ENCODE data around the gene TMEM225B.
"Not testable (repeated sequence)": the region's sequence is repeated elsewhere in the genome, so short reads cannot be mapped to it uniquely, and the experiment has no call there.

The TMEM225B gene

DNA sequence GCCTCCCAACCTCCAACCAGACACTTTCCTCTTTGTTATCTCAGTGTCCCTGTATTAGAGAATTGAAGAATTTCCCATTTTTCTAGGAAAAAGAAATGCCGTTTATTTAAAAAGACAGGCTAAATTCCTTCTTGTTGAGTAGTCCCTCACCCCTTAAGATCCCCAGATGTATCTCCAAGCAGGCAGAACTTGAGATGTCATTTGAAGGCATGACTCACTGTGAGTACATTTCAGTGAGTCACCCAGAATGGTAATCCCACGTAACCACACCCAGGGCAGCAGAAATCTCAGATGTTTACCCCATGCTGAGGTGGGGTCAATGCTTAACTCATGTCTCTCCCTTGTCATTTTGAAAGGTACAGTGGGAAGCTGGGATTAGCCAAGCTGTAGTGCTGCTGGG, 35.2 kb upstream of the TMEM225B start:
- DNase-seq (ENCODE audit: low read depth) = no peak
- TF ChIP-seq, protein P1, sequence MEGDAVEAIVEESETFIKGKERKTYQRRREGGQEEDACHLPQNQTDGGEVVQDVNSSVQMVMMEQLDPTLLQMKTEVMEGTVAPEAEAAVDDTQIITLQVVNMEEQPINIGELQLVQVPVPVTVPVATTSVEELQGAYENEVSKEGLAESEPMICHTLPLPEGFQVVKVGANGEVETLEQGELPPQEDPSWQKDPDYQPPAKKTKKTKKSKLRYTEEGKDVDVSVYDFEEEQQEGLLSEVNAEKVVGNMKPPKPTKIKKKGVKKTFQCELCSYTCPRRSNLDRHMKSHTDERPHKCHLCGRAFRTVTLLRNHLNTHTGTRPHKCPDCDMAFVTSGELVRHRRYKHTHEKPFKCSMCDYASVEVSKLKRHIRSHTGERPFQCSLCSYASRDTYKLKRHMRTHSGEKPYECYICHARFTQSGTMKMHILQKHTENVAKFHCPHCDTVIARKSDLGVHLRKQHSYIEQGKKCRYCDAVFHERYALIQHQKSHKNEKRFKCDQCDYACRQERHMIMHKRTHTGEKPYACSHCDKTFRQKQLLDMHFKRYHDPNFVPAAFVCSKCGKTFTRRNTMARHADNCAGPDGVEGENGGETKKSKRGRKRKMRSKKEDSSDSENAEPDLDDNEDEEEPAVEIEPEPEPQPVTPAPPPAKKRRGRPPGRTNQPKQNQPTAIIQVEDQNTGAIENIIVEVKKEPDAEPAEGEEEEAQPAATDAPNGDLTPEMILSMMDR (IDR thresholded peaks at IDR 0.05; ENCODE audit: control insufficient read depth, extremely low read depth, insufficient read depth) = no peak
- H3K4me3 ChIP-seq (ENCODE audit: low read depth, low read length) = no peak overlapping the region

DNA sequence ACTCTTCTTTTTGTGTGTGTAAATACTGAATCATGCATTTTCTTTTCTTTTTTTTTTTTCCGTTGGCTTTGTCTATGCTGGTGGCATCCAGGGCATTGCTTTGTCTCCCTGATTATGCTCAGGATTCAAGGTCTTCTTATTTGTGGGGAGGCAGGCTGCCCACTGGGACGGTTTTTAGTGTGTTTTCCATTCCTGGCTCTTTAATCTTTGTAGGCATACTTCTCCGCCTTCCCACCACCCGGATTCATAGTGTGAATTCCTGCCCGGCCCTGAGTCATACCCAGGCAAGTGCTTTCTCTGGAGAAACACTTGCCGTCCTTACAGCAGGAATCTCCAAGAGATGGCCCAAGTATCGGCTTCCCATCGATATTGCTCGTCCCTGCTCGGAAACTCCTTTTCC, 34.4 kb upstream of the TMEM225B start:
- DNase-seq (ENCODE audit: low read depth) = no peak
- H3K4me3 ChIP-seq (ENCODE audit: low read depth, low read length) = no peak overlapping the region
- TF ChIP-seq, protein P1 (IDR thresholded peaks at IDR 0.05; ENCODE audit: control insufficient read depth, extremely low read depth, insufficient read depth) = no peak

DNA sequence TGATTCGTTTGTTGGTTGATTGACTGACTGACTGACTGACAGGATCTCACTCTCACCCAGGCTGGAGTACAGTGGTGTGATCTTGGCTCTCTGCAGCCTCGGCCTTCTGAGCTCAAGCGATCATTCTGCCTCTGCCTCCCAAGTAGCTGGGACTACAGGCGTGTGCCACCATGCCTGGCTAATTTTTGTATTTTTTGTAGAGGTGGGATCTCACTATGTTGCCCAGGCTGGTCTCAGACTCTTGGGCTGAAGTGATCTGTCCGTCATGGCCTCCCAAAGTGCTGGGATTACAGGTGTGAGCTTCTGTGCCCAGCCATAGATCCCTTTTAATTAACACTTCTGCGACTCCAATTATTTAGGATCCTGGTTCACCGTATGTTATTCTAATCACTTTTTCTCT, 29.3 kb upstream of the TMEM225B start:
- not testable (repeated sequence) for H3K4me3 ChIP-seq (ENCODE audit: low read depth, low read length); DNase-seq (ENCODE audit: low read depth)

DNA sequence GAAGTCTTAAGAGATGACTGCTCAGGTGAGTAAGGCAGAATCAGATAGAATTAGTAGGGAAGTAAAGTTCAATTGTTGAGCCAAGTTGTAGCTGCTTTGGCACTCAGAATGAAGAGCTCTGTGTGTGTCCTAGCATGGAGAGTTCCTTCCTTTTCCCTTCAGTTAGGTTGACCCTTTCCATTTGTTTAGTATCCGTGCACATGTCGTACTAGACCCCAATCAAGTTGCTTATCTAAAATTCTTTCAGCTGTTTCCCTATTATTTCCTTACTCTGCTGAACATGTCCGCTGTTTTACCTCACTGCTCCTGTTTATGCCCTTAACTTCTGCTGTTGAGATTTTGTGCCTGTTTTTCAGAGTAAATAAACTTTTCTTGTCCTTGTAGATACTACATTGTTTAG, 26.3 kb upstream of the TMEM225B start:
- no peak overlapping the region for H3K4me3 ChIP-seq (ENCODE audit: low read depth, low read length)
- DNase-seq (ENCODE audit: low read depth) = no peak
- TF ChIP-seq, protein P1 (IDR thresholded peaks at IDR 0.05; ENCODE audit: control insufficient read depth, extremely low read depth, insufficient read depth) = no peak

DNA sequence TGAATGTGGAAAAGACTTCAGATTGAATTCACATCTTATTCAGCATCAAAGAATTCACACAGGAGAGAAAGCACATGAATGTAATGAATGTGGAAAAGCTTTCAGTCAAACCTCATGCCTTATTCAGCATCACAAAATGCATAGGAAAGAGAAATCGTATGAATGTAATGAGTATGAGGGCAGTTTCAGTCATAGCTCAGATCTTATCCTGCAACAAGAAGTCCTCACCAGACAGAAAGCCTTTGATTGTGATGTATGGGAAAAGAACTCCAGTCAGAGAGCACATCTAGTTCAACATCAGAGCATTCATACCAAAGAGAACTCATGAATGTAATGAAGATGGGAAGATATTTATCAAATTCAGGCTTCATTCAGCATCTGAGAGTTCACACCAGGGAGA, 24.8 kb upstream of the TMEM225B start:
- H3K4me3 ChIP-seq (ENCODE audit: low read depth, low read length) = no peak overlapping the region
- TF ChIP-seq, protein P1 (IDR thresholded peaks at IDR 0.05; ENCODE audit: control insufficient read depth, extremely low read depth, insufficient read depth) = no peak
- DNase-seq (ENCODE audit: low read depth) = no peak

DNA sequence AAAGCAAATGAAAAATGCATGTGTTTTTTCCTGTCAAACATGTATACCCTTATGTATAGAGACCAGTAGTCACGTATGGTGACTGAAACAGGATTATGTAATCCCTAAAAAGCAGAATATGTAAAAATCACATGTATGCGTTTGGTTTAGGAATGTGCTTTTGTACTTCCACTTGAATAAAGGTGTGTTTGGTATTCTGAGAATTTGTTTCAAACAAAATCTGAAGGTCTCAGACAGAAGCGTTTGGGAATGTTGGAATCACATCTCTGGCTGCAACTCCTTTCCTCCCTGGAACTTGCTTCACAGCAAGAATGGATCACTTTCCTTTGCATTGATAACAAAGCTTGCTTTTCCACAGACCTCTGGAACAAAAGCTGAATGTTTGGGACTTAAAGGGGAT, 21.8 kb upstream of the TMEM225B start:
- TF ChIP-seq, protein P1 (IDR thresholded peaks at IDR 0.05; ENCODE audit: control insufficient read depth, extremely low read depth, insufficient read depth) = no peak
- no peak overlapping the region for H3K4me3 ChIP-seq (ENCODE audit: low read depth, low read length)
- DNase-seq (ENCODE audit: low read depth) = no peak

DNA sequence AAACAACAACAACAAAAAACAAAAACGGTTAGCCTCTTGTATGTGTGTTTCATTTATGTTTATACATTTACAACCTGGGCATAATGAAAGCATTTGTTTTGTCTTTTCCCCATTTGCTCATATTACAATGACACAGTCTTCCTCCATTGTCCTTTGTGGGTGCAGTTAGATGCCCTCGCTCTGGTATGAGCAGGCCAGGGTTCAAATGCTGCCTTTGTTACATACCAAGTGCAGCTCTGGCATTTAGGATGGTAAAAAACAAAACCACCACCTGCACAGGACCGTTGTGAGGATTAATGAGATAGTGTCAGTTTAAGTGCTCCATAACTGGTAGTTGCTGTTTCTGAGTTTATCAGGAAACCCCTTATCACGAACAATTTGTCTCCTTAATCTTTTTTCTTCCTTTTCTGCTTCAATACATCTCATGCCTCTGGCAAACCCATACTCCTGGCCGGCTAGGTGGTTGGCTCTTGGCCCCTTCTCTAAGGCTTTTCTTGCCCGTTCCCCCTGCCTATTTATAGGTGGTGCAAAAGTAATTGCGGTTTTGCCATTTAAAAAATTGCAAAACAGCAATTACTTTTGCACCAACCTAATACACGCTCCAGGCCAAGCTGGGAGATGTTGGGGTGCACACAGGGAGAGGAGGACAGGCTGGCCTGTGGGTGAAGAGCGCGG, 18.6 kb upstream of the TMEM225B start:
- no peak for DNase-seq (ENCODE audit: low read depth)
- no peak overlapping the region for H3K4me3 ChIP-seq (ENCODE audit: low read depth, low read length)
- TF ChIP-seq, protein P1 (IDR thresholded peaks at IDR 0.05; ENCODE audit: control insufficient read depth, extremely low read depth, insufficient read depth) = no peak

Measured in LNCaP clone FGC (cell line).